Suprapubic skin (tissue), 4 donors: ENCODE data around the gene DMPK. TPM values are rescaled to one million over a fixed set of nuclear protein-coding genes. Genes with fewer than 3 reads are reported as not detected.

Source experiments
- DNase-seq, 2 donors: peaks; one replicate each; pipeline ENCODE4 v3.0.0-alpha.2; 2019; ENCODE audit warnings: low spot score in 2 of 2
- H3K27ac ChIP-seq: fragments of 200-600 bp; sonication (generic); one replicate; pipeline ENCODE4 v1.5.1; 2019
- H3K27me3 ChIP-seq: fragments of 200-600 bp; sonication (generic); one replicate; pipeline ENCODE4 v1.5.1; 2019
- H3K36me3 ChIP-seq: fragments of 200-600 bp; sonication (generic); one replicate; pipeline ENCODE4 v1.5.1; 2019
- H3K4me1 ChIP-seq: fragments of 200-600 bp; sonication (generic); one replicate; pipeline ENCODE4 v1.5.1; 2019
- H3K4me3 ChIP-seq: fragments of 200-600 bp; sonication (generic); one replicate; pipeline ENCODE4 v1.5.1; 2019; ENCODE audit warnings: mild to moderate bottlenecking
- H3K9me3 ChIP-seq: fragments of 200-600 bp; sonication (generic); one replicate; pipeline ENCODE4 v1.5.1; 2019
- EP300 ChIP-seq: sonication (generic); formaldehyde crosslinking; IDR thresholded peaks from one replicate; pipeline ENCODE4 v1.6.1; 2017; ENCODE audit warnings: antibody characterized with exemption
- POLR2A ChIP-seq, 2 donors: fragments of 450-650 bp; IDR thresholded peaks; one replicate each; pipeline ENCODE4 v1.6.1; 2017; ENCODE audit warnings: antibody characterized with exemption in 2 of 2, mild to moderate bottlenecking in 2 of 2, moderate library complexity in 2 of 2
- POLR2AphosphoS5 ChIP-seq, 3 donors: sonication (generic); formaldehyde crosslinking; IDR thresholded peaks; one replicate each; pipeline ENCODE4 v1.6.1; 2017; ENCODE audit warnings: antibody characterized with exemption in 3 of 3
- WGBS: methylation state at CpG from one replicate; pipeline ENCODE4 v1.1.5; 2018; 5-methylcytosine and 5-hydroxymethylcytosine counted together
- total RNA-seq, 4 donors: library from RNA; depleted of rRNA; stranded (reverse); fragments of >200 nt; gene quantifications; one replicate each; pipeline ENCODE4 v1.1.0, GENCODE V29; 2016
- TF ChIP-seq, protein P1 (sequence below), 2 donors: fragments of 200-600 bp in 1 of 2; fragments of 450-650 bp in 1 of 2; sonication (generic) in 1 of 2; IDR thresholded peaks; one replicate each; pipeline ENCODE4 v1.5.1; 2016 to 2019; ENCODE audit warnings: antibody characterized with exemption in 2 of 2, mild to moderate bottlenecking in 1 of 2, moderate library complexity in 1 of 2

The DMPK gene
- total RNA-seq, 4 donors from 2014 or later: 15.0 to 27.3 (median 20.3) TPM

DNA sequence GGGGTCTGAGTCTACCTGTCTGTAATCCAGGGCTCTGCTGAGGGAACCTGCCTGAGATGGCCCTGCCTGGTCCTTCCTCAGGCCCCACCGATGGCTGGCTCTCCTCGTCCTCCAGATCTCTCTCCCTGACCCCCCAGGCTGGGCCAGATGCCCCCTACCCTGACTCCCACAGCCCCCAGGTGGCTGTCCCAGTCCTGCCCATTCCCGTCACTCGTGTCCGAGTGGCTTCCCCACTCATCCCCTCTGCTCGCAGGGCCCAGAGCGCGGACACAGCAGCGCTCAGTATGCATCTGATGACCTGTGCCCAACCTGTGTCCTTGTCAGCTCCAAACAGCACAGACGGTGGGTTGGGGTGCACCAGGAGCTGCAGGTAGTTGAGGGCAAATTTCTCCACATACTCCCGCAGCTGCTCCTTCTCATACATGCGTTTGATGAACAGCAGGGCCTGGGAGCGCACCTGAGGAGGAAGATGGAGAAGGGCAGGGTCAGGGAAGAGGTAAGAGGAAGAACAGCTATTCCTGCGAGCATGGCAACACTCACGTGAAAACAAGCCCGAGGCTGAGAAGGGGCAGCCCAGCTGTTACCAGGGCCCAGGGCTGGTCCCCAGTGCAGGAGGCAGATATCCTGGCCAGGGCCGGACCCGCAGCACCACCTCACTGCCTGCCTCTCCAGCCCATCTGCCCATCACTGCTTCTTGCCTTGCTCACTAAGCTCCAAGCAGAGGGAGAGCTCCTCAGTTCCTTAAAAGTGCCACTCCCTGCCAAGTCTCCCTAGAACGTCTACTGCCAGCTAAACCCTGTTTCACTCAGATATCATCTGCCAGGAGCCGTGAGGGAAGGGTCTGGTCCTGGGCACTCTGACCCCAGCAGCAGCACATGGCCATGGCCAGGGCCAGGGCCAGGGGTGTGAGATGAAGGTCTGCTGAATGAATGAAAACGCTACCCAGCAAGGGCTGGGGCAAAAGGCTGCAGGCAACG is 43.9 kb upstream of the DMPK start:
- Histone ChIP-seq H3K36me3 (peaks cover 96% of the 10 kb centered on the region), H3K4me3 (no peak overlapping the region), H3K9me3 (no peaks in the 10 kb centered on the region), H3K4me1 (peaks cover 10% of the 10 kb centered on the region), H3K27me3 (no peaks in the 10 kb centered on the region), H3K27ac (no peak overlapping the region)
- WGBS: 82% methylated on average over 20 of the region's 22 CpGs
- TF ChIP-seq, protein P1, sequence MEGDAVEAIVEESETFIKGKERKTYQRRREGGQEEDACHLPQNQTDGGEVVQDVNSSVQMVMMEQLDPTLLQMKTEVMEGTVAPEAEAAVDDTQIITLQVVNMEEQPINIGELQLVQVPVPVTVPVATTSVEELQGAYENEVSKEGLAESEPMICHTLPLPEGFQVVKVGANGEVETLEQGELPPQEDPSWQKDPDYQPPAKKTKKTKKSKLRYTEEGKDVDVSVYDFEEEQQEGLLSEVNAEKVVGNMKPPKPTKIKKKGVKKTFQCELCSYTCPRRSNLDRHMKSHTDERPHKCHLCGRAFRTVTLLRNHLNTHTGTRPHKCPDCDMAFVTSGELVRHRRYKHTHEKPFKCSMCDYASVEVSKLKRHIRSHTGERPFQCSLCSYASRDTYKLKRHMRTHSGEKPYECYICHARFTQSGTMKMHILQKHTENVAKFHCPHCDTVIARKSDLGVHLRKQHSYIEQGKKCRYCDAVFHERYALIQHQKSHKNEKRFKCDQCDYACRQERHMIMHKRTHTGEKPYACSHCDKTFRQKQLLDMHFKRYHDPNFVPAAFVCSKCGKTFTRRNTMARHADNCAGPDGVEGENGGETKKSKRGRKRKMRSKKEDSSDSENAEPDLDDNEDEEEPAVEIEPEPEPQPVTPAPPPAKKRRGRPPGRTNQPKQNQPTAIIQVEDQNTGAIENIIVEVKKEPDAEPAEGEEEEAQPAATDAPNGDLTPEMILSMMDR (IDR thresholded peaks at IDR 0.05): no peak
- TF ChIP-seq EP300: no peak
- TF ChIP-seq POLR2A (IDR thresholded peaks at IDR 0.05): no peak
- TF ChIP-seq POLR2AphosphoS5 (IDR thresholded peaks at IDR 0.05): no peak
- no peak for DNase-seq

DNA sequence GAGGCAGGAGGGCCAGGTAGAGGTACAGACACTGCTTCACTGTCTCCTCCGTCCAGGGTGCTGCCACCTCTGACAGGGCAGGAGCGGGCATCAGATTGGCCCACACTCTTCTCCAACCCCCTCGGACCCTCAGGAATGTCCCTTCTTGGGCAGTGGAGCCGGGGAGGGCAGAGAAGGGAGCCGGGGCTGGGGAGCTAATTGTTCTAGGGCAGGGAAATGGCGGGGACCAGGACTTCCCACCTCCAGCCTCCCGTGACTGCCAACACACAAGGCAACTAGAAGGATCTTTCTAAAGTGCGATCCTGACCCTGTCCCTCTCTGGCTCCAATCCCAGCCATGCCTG is 42.9 kb upstream of the DMPK start:
- H3K27ac ChIP-seq: no peak overlapping the region
- WGBS: 97% methylated on average over 6 of the region's 8 CpGs
- no peaks in the 10 kb centered on the region for H3K9me3 ChIP-seq
- TF ChIP-seq POLR2AphosphoS5 (IDR thresholded peaks at IDR 0.05) (no peak), POLR2A (IDR thresholded peaks at IDR 0.05) (no peak), EP300 (no peak)
- TF ChIP-seq, protein P1 (IDR thresholded peaks at IDR 0.05): no peak
- no peak for DNase-seq
- H3K36me3 ChIP-seq: peaks cover 96% of the 10 kb centered on the region
- no peaks in the 10 kb centered on the region for H3K27me3 ChIP-seq
- H3K4me1 ChIP-seq: peaks cover 10% of the 10 kb centered on the region
- H3K4me3 ChIP-seq: no peak overlapping the region

DNA sequence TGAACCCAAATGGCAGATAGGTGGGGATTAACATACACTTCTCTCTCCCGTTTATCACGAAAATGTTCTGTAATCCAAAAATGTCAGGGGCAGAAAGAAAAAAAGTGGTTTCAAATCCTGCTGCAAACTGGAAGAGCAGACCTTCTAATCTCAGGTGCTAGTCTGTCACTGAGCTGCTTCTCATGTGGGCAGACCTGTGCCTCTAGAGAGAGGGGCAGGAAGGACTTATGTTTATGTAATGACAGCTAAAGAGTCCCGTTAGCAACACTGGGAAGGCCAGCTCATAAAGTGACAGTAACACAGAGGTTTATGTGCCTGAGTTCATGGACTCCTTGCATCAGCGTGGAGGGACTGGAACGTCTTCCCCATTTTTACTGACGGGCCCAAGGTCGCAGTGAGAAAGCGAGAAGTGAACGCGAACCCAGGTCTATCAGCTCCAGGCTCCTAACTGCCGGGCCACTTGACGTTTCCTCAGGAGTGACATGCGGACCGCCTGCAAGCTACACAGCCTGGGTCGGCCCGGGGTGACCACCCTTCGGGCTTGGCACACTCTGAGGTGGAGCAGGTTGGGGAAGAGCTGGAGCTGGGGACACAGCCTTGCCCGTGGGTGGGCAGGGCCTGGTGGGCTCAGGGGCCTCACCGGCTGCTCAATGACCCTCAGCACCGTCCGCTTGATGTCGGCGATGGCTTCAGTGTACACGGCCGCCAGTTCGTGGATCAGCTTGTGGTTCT is 42.4 kb upstream of the DMPK start:
- Histone ChIP-seq H3K36me3 (peaks cover 96% of the 10 kb centered on the region), H3K27me3 (no peaks in the 10 kb centered on the region), H3K27ac (no peak overlapping the region), H3K4me3 (no peak overlapping the region), H3K9me3 (no peaks in the 10 kb centered on the region), H3K4me1 (peaks cover 10% of the 10 kb centered on the region)
- TF ChIP-seq, protein P1 (IDR thresholded peaks at IDR 0.05): no peak
- TF ChIP-seq POLR2A (IDR thresholded peaks at IDR 0.05) (no peak), EP300 (no peak), POLR2AphosphoS5 (IDR thresholded peaks at IDR 0.05) (no peak)
- no peak for DNase-seq
- whole genome bisulfite sequencing: 87% methylated on average over 21 of the region's 26 CpGs

DNA sequence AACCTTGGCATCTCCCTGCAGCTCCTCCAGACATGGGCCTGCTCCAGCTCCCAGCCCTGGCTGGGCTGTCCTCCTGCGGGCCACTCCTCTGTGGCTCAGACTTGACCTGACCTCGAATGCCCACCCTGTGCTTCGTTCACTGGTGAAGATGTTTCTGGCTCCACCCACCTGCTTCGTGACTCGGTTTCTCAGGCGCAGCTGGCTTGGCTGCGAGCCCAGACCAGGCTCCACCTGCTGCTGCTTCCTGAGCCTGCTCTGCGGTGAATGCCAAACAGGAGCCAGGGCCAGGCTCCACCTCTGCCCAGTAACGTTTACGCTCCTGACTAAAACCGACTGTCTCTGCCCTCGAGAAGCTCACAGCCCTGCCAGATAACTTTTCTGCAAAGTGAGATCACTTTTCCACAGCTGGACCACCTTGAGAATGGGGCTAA is 41.8 kb upstream of the DMPK start:
- 39% methylated on average over 6 of the region's 12 CpGs for WGBS
- Histone ChIP-seq H3K4me1 (peaks cover 10% of the 10 kb centered on the region), H3K9me3 (no peaks in the 10 kb centered on the region), H3K36me3 (peaks cover 96% of the 10 kb centered on the region), H3K27ac (no peak overlapping the region), H3K27me3 (no peaks in the 10 kb centered on the region), H3K4me3 (no peak overlapping the region)
- no peak for DNase-seq
- TF ChIP-seq, protein P1 (IDR thresholded peaks at IDR 0.05): no peak
- no peak for TF ChIP-seq POLR2A (IDR thresholded peaks at IDR 0.05)
- TF ChIP-seq POLR2AphosphoS5 (IDR thresholded peaks at IDR 0.05): no peak
- TF ChIP-seq EP300: no peak

DNA sequence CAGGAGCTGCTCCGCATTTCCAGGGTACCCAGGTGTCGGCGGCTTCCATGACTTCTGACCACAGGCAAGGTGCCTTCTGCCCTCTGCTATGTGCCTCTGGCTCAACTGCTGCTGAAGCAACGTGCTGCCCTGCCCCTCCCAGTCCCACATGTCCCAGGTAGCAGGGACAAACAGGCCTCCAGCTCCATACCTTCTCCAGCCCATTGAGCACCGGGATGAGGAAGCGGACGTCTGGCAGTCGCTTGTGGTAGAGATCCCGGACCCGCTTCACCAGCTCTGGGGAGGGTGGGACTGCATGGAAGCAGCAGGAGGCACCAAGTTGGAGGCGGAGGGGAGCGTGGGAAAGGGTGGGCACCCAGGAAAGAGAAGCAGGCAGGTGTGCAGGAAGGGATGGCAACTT is 40.9 kb upstream of the DMPK start:
- Histone ChIP-seq H3K4me3 (no peak overlapping the region), H3K4me1 (peaks cover 10% of the 10 kb centered on the region), H3K36me3 (peaks cover 93% of the 10 kb centered on the region), H3K27ac (no peak overlapping the region), H3K9me3 (no peaks in the 10 kb centered on the region), H3K27me3 (no peaks in the 10 kb centered on the region)
- WGBS: 86% methylated on average over 12 of the region's 12 CpGs
- no peak for DNase-seq
- TF ChIP-seq EP300 (no peak), POLR2AphosphoS5 (IDR thresholded peaks at IDR 0.05) (no peak), POLR2A (IDR thresholded peaks at IDR 0.05) (no peak)
- TF ChIP-seq, protein P1 (IDR thresholded peaks at IDR 0.05): no peak
